Ammon's horn (tissue), 1 donor: Measurements from ENCODE around the gene BPIFA1.
A peak's percentile ranks its signal among the peaks of the same experiment; 100 is the strongest.

ENCODE experiments used
- DNase-seq: peaks from one replicate; pipeline ENCODE4 v3.0.0-alpha.2; 2016; ENCODE audit warnings: low spot score

BPIFA1 gene

DNA sequence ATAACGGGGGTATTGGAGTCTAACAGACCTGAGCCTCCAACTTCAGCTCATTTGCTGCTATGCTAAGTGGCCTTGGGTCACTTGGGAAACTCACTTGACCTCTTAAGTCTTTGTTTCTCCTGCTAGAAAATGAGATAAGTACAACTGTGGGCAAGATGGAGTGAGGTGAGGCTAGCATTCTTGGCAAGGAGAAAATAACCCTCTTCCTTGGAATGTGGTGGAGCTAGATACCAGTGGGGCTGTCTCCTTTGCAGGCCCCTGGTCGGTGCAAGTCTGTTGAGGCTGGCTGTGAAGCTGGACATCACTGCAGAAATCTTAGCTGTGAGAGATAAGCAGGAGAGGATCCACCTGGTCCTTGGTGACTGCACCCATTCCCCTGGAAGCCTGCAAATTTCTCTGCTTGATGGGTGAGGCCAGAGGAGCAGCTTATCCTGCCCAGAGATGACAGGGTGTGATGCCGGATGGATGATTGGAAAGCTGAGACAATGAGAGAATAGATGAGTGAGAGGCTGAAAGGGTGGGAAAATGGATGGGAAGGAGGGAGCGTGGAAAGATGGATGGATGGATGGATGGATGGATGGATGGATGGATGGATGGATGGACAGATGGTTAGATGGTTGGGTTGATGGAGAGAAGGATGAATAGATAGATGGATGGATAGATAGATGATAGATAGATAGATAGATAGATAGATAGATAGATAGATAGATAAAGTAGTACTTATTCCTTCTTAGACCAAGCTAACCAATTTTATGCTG lies 4.4 kb downstream of the BPIFA1 start:
- DNase-seq: no peak

DNA sequence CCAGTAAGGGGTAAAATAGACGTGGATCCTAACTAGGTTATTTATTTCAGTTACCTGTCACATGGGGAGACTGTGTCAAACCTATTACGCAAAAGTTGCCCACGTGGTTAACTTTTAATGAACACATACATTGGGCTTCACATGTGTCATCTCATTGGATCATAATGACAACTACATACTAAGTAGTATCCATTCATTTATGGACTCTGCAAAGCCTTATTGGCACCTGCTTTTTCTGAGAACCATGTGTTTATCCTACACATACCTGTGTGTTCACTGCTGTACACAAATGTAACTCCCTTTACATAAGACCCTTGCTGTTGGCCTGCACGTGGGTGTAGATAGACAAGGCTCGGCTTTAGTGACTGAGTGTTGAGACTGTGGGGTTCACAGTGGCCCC lies 5.1 kb downstream of the BPIFA1 start:
- DNase-seq: no peak

- no peak for DNase-seq
Observed at GRCh38 chr20:33242319-33243100, 6.7 kb downstream of the BPIFA1 start.

DNA sequence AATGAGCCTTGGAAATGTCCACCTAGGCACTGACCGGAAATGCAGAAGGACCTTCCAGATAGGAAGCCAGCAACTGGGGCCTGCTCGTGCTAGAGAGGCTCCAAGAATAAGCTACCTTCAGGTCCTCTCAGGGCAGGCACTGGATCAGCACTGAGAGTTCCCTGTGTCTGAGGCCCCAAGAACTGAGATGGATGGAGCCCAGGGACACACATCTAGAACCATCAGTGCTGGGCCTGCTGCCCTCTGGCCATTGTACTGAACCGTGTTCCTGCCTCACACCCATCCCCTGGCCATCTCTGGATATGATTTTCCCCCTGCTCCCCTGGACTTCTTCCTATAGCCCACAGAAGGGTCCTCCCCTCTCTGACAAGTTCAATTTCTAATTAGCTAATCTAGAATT lies 10.3 kb downstream of the BPIFA1 start:
- no peak for DNase-seq

DNA sequence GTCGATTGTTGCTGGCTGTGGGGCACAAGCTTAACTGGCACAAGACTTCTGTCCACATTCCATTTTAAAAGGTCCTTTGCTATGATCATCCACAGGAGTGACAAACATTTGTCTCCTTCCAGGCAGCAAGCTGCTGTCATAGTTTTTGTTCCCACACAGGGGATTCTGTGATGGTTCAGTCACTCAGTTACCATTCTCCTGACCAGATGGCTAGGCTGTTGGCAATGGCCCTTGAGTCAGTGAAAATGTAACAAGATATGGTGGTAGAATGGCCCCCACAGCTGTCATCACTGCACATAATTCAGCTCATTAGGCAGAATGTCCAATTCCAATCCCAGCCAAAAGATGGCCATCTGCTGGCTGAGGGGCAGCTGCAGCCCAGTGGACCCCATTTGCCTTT lies 13.7 kb downstream of the BPIFA1 start:
- no peak for DNase-seq

DNA sequence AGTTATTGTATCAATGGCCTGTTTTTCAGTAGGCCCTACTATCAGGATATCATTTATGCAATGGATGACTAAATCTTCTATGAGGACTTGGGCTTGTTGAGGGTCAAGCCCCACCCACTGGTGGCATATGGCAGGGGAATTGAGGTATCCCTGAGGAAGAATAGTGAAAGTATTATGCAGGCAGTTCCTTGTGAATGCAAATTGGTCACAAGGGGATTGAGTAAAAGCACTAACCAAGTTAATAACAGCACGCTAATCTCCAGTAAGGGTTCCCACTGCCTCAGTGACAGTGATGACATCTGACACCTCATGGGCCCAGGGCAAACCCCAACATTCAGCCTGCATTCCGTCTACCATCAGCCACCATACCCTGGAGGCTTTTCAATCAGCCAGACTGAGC lies 14.9 kb downstream of the BPIFA1 start:
- no peak for DNase-seq

GRCh38 chr20:33251496-33251895 lies 15.7 kb downstream of the BPIFA1 start:
- no peak for DNase-seq

DNA sequence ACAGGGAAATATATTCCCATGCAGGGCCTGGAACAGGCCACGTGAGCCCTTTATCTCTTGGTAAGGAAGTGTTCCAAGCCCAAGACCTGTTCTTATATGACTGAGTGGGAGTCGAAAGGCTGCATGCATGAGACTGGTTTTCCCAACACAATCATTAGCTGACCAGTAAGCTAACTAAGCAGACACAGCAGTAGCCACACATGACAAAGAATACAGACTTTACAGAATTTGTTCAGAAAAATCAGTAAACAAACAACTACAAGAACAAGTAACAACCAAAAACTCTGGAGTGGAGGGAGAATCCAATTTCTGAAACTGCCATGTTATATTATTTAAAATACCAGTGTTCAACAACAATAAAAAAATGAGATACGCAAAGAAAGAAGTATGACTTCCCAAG lies 16.7 kb downstream of the BPIFA1 start:
- no peak for DNase-seq

GRCh38 chr20:33255005-33255404 lies 19.2 kb downstream of the BPIFA1 start:
- DNase-seq: no peak

GRCh38 chr20:33257237-33257636 lies 21.4 kb downstream of the BPIFA1 start:
- no peak for DNase-seq

DNA sequence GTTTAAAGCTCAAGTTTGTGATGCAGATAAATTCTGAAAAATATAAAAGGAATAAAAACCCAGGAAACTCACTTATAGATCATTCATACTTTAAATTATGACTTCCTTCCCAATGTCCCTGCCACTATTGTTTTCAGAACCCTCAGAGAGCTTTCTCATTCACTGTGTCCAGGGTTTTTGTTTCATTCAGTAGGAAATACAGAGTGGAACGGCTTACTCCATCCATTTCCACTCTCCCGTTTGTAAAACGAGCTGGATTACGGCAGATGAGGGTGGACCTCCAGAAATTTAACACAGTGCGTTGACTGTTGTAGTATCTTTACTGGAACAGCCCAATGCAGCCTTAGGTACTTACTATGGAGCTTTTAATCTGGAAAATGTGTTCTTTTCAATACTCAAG lies 23.6 kb downstream of the BPIFA1 start:
- no peak for DNase-seq

DNA sequence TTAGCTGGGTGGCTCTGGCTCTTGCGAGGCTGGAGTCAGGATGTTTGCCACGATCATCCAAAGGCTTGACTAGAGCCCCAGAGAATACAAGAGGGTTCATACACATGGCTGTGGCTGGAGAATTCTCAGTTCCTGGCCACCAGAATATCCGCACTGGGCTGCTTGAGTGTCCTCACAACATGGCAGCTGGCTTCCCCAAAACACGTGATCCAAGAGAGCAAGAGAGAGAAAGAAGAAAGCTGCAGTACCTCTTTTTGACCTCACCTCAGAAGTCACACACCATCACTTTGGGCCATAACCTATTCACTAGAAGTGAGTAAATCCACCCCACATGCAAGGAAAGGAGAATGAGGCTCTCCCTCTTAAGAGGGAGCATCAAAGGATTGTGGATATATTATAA lies 25.7 kb downstream of the BPIFA1 start:
- no peak for DNase-seq

DNA sequence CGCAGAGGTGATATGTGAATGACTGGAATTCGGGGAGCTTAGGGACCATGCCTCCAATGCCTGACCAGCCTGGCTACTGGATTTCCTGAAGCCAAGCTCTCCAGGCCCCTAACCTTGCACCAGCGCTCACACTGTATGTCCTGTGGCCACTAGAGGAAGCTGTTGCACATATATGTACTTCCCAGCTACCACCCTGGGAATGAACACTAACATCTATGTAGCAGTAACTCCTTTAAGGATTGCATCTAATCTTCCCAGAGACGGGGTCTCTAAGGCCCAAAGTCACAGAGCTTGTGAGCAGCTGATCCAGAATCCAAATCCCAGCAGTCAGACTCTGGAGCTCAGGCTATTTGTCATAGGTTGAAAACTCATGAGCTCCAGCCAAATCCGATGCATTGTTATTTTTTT lies 26.9 kb downstream of the BPIFA1 start:
- DNase-seq: peak; percentile 89

GRCh38 chr20:33263784-33264183 lies 28.0 kb downstream of the BPIFA1 start:
- peak; percentile 40 for DNase-seq

DNA sequence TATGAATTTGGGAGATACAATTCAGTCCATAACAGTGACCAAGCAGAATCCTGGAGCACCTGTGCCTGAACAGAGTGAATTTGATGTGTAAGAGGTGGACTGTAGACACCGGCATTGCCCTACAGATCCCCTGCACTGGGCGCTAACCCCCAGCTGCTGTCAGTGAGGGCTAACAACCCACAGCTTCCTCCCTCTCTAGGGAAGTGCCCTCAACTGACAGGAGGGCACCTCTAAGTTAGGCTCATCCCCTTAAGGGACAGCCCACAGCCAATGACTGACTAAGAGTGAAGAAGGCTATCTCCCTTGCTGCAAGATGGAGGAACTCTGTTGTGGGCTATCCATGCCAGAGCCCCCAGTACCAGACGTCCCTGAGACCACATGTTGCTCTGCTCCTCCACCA lies 31.9 kb downstream of the BPIFA1 start:
- no peak for DNase-seq

GRCh38 chr20:33272155-33272873 lies 36.5 kb downstream of the BPIFA1 start:
- no peak for DNase-seq

- DNase-seq: no peak
Observed at GRCh38 chr20:33273117-33273851, 37.5 kb downstream of the BPIFA1 start.

GRCh38 chr20:33275215-33275614 lies 39.4 kb downstream of the BPIFA1 start:
- DNase-seq: no peak

DNA sequence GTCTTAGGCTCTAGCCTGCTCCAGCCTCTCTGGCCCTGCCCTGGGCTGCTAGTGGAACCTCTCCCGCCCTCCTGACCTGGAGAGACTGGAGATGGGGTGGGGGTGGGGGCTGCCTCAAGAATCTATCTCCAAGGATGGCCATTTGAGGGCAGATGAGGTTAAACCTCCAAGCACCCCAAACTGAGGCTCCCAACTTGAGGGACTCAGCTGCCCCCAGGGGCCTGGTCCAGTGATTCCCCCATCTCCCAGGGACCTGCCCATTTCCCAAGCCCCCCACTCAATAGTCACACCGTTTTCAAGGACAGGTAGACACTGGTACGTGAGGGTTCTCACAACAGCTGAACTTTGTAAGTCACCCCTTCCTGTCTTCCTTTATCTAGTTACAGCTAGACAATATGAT lies 40.1 kb downstream of the BPIFA1 start:
- no peak for DNase-seq

- no peak for DNase-seq
Observed at GRCh38 chr20:33276303-33277113, 40.7 kb downstream of the BPIFA1 start.
